Pulmonary artery endothelial cell (primary cell): ENCODE data around the gene LY6G6C. TPM values are rescaled to one million over a fixed set of nuclear protein-coding genes. Genes with fewer than 3 reads are reported as not detected.
"Not testable (repeated sequence)": the region's sequence is repeated elsewhere in the genome, so short reads cannot be mapped to it uniquely, and the experiment has no call there.

ENCODE experiments used
- DNase-seq: peaks from one replicate; pipeline ENCODE4 v3.0.0-alpha.2; 2011; ENCODE audit warnings: low read depth, low spot score
- total RNA-seq: library from RNA; depleted of rRNA; stranded (reverse); fragments of >200 nt; gene quantifications from 2 replicates; pipeline ENCODE4 v1.2.3, GENCODE V29; 2014

The LY6G6C gene
- total RNA-seq, 1 donor from 2014 or later: not detected

DNA sequence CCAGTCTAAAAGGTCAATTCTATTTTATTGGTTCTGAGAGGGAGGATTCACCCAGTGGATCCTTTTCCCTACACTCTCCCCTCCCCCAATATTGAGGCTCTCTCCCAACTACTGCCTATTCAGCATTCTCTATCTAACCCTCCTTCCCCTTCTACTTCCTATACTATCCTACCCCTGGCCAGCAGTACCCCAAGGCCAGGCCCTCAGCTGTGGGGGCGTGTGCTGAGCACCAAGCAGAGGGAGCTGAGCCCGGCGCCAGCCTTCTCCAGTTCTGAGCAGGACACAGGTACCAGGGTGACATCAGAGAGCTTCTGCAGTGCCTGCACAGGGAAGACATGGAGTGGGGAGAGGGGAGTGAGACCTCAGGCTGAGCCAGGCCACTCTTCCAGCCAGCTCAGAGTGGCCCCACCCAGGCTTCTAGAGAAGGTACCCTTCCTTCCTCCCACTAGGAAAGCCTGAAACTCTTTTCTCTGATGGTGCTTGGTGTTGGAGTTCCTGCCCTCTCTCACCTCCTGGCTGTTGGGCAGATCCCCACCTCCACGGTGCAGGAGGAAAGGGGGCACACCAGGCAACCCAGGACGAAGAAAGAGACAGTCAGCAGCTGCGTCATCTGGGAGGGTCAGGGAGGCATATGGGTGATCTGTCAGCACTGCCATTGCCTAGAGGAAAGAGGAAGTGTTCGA is 5.6 kb upstream of the LY6G6C start:
- no peak for DNase-seq

DNA sequence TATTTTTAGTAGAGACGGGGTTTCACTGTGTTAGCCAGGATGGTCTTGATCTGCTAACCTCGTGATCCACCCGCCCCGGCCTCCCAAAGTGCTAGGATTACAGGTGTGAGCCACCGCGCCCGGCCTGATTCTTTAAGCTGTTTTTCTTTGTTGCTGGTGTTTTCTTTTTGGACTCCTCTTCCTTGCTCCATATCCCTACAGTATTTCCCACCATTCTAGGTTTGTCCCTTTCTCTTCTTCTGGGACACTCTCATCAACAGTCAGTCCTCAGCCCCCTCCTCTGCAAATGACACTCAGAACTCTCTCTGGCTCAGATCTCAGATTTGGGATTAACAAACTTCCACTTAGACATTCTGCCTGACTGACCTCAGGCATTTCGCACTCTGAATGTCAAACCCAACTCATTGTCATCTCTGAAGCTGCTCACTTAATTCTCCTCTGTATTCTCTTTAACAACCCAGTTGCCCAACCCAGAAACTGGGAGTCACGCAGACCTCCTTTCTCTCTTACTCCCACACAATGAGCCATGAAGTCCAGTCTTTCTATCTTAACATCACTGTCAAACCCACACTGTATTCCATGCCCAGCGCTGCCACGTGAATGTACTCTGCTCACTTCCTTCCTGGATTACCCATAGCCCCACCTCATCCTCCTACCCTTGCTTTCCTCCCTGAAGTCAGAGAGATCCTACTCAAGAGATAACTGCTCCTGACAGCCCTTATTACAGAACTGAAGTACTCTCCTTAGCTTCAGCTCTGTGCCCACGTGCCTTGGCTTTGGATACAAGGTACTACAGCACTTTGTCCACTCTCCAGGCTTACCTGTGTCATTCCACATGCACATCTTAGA is 4.2 kb upstream of the LY6G6C start:
- no peak for DNase-seq

DNA sequence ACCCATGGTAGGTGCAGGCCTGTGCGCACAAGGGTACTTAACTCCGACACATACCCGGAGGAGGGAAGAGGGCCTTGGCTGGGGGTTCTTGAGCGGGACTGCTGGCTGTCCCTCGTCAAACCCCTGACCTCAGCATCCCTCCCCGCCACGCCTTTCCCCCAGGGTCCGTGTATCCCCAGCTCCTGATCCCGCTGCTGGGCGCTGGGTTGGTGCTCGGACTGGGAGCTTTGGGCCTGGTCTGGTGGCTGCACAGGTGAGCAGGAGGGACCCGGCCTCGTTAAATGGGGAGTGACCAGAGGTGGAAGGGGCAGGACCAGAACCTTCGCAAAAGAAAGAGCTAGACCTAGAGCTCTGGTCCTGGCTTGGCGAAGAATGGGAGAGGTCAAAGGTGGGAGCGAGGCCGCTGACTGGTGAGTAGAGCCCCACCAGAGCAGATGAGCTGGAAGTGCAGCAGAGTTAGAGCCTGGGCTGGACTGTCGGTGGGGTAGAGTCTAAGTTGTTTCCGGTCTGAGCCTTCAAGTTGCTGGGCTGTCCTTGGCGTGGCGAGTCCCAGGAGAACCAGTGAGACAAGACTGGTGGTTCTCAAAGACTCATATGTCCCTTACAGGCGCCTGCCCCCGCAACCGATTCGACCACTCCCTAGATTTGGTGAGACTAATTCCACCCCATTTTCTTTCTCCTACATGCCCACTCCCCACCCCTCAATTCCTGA is 2.6 kb upstream of the LY6G6C start:
- DNase-seq: no peak

DNA sequence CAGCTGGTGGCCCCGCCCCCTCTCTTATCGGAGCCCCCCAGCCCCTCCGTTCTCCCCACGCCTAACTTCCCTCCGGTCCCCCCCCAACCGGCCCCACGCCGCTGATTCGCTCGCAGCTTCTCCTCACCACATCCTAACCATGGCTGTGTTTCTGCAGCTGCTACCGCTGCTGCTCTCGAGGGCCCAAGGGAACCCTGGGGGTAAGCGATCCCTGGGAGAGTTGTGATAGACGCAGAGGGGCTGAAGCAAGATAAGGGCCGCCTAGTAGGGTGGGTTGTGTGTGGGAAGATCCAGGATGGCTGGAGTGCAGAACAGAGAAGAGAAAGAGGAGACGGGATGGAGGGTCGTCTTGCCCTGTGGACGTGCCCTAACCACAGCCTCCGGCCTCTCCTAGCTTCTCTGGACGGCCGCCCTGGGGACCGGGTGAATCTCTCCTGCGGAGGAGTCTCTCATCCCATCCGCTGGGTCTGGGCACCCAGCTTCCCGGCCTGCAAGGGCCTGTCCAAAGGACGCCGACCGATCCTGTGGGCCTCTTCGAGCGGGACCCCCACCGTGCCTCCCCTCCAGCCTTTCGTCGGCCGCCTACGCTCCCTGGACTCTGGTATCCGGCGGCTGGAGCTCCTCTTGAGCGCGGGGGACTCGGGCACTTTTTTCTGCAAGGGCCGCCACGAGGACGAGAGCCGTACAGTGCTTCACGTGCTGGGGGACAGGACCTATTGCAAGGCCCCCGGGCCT is 1.9 kb upstream of the LY6G6C start, which contains the start of gene MPIG6B:
Gene MPIG6B, plus strand, starts transcription at position 129 of the 735 bp plus-strand sequence. Its CDS starts 11 bp downstream, at position 140.
- DNase-seq: no peak

DNA sequence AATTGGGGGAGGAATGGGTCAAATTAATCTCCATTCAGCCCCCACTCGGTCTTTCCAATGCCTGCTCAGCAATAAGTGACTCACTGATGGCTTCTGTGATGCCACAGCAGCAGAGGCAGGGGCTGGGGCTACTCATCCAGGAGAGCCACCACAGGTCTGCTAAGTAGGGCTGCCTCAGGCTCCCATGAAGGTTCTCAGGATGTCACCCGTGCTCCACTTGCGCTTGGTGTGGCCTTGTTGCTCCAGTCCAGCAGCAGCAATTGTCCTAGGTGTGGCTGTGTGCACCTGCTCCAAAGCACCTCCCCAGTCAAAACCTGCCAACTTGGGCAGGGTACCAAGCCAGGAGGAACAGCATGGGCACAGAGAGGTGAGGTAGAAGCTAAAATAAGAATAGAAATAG is 627 bp upstream of the LY6G6C start:
- DNase-seq: no peak

DNA sequence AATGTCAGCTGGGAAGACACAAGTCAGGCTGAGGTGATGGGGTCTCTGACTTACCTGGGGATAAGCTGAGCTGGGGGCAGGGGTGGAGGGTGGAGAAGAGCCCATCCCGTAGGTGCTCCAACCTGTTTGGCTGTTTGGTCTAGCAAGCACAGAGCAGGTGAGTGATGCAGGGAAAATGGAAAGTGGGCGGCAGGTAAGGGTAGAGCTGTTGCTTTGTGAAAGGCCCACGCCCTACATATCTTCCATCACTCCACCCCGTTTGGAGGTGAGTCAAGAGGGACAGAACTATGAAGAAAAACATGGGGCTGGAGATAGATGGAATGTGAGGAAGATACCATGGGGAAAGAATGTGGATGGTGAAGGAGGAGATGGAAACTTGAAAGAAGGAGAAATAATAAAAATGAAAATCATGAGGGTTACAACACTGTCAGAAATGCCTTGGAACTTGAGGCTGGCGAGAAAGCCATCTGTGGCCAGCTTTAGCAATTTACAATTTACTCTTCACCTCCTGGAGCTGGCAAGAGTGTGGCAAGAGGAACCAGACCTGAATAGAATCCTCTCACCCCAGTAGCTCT is 1.3 kb downstream of the LY6G6C start:
- DNase-seq: no peak

DNA sequence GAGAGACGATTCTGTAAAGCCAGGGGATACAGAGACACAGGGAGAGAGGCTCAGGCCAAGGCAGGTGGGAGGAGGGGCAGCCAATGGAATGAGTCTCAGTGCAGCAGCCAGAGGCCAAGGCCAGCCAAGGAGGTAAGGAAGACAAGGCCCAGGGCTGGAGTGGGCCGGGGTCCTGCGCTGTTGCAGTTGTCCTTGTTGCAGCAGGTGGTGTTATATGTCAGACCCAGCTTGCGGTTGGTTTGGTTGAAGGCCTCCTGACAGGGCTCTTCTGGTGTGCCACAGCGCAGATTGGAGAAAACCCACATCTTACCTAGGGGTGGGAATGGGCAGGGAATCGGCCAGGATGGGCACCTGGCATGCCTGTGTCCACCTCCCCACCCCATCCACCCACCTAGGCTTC is 2.5 kb downstream of the LY6G6C start:
- DNase-seq: no peak

DNA sequence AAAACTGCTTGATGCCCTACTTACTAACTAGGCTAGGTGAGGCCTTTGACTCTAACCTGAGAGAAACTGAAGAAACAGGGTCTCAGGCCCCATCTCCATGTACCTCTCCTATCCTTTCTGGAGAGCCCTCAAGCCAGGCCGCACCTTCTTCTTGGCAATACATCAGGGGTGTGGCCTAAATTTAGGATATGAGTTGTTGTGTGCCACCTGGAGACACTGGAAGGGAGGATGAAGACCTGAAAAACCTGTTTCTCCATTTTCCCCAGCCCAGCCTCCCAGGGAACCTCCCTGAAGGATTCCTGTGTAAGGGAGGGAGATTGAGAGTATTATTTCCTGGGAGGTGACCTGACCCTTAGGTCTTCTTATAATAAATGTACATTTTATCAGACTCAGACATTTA is 3.3 kb downstream of the LY6G6C start:
- no peak for DNase-seq

DNA sequence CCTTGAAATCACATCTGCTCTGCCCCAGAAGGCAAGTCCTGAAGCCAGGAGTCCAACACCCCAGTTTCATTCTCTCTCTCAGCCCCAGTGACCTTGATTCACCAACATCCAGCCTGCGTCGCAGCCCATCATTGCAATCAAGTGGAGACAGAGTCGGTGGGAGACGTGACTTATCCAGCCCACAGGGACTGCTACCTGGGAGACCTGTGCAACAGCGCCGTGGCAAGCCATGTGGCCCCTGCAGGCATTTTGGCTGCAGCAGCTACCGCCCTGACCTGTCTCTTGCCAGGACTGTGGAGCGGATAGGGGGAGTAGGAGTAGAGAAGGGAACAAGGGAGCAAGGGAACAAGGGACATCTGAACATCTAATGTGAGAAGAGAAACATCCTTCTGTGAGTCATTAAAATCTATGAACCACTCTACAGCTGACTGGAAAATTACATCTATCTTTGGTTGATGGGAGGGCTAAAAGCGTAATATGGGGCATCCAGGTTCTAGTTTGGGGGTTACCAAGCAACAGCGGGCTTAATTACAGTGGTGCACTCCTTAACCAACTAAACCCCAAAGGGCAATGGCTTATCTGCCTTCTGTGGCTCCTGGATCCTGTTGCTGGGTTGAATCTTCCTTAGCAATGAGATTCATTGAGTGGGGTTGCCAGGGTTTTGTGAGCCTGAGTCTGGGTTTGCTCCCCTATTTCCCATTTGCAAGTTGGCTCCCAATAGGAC is 3.9 kb downstream of the LY6G6C start:
- no peak for DNase-seq

DNA sequence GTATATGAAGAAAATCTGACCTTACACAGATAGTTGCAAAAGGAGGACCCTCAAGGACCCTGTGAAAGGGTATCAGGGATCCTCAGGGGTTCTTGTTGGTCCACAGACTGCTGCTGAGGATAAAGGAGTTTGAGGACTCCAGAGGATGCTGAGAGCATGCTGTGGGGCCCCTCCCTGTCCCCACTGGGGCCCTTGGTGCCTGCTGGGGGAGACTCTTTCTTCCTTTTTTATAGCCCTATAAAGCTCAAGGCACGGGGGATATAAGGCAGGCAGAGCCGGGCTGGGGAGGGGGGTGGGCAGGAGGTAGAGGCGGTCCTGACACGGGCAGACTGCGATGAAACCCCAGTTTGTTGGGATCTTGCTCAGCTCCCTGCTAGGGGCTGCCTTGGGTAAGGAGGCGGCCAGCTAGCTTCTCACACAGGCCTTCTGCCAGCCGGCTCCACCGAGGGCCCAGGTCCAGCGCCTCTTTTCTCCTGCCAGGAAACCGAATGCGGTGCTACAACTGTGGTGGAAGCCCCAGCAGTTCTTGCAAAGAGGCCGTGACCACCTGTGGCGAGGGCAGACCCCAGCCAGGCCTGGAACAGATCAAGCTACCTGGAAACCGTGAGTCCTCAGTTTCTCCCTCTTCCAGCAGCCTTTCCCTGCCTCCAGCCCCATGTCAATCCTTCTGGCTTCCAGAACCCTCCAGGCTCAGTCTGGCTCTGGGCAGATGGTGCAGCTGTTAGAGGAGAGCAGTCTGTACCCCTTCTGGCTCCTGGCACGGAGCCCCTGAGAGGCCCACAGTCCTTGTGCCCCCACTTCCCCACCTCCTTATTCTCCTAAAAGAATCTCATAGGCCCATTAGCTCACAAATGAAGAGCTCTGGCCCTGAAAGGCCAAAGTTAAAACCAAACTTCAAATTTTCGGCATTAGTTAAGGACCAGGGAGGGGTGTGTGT is 6.3 kb downstream of the LY6G6C start, which contains the start of gene LY6G6D:
Gene LY6G6D, plus strand, starts transcription at position 327 of the 937 bp plus-strand sequence. Its CDS starts 8 bp downstream, at position 335.
- no peak for DNase-seq

DNA sequence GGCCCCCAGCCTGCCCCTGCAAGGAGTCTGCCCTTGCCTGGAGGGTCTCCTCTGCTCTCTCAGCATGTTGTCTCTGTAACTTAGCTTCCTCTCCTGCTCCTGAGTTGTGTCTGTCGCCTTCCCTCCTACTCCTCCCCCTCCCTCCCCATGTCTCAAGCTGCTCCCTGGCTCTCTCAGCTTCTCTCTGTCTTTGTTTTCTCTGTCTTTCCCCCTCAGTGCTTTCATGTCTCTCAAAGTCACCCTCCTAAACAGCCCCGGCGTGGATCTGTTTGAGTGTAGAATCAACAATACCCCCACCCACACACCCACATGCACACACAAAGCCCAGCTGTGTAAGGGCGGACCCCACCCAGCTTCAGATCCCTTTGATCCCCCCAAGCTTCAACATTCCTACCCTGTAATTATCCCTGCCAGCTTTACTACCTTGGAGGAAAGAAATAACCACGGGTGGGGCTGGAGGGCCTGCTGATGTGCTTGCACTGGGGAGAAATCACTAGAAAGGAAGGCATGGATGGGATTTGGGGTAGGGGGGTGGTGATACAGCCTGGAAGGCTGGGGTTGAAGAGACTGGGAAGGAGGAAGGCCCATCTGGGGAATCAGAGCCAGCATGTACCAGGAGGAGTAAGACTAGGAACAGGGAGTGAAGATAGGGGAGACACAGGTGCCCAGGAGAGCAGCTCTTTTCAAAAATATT is 7.4 kb downstream of the LY6G6C start:
- no peak for DNase-seq

DNA sequence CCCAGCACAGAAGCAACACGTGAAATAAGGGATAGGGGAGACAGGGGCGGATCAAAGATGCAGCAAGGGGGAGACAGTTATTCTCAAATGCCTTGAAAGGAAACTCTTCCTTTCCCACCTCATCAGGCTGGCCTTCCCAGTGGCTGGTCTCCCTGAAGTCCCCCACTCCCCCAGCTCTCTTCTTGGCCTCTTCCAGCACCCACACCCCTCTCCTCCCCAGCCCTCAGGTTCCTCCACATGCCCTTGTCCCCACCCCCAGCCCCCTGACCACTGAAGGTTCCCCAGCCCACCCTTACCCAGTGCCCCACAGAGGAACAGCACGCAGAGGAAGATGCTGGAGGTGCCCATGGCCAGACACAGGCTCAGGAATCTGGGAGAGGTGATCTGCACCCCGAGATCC is 8.1 kb downstream of the LY6G6C start:
- DNase-seq: no peak

DNA sequence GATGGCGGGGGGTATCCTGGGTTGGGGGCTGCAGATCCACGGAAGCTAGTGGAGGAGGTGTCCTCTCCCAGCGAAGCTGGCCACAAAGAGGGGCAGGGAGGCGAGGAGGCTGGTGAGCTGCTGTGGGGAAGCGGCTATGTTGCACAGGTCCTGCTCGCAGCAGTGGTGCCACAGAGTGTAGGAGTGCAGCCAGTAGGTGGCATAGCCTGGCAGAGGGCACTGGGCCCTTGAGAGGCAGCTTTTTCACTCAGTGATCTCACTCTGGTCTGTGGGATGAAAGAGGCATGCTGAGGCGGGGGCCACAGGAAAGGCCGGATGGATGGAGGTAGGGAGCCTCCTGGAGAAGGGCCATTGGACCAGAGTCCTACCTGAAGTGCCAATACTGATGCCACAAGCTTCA is 9.2 kb downstream of the LY6G6C start:
- DNase-seq: no peak

DNA sequence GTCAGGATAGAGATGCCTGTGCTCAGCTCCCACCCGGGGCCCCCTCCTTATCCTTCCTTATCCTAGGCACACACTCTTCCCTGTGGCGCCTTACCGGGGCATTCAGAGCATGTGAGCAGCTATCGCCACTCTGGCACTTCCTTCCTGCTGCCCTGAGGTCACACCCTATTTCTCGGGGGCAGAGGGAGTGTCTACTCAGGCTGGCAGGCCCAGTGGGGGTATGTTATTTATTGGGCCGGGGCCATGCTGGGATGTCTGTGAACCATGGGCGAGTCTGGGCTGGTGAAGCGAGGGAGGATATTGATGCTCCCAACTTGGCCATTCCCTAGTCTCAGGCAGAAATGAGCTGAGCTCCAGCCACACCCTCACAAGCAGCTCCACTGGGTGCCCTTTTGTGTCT is 10.3 kb downstream of the LY6G6C start:
- no peak for DNase-seq

DNA sequence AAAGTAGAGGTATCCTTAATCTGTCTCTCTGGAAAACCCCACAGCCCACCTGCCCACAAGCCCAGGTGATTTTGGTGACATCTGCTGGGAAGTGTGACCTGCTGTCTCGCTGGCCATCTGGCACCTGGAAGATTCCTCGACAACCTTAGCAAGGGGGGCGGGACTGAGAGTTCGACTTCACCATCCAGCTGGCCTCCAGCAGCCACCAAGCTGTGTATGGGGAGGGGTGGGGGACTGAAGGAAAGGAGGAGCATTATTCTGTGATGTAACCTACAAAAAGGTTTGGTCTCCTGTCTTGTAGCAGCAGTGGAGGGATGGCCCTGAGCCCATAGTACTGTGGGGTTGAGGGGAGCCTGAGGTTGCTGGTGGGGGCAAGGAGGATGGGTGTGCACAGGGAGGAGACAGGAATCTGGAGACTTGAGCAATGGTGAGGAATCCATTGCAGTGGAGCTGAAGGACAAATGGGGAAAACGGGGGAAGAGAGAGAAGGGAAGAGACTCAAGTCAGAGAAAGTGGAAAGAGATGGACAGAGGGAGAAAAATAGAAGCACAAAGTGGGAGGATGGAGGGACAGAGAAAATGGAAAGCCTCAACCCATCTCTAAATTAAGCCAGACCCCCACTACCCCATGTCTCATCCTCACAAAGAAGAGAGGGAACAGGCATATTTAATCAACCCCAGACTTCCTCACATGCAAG is 10.9 kb downstream of the LY6G6C start:
- no peak for DNase-seq

DNA sequence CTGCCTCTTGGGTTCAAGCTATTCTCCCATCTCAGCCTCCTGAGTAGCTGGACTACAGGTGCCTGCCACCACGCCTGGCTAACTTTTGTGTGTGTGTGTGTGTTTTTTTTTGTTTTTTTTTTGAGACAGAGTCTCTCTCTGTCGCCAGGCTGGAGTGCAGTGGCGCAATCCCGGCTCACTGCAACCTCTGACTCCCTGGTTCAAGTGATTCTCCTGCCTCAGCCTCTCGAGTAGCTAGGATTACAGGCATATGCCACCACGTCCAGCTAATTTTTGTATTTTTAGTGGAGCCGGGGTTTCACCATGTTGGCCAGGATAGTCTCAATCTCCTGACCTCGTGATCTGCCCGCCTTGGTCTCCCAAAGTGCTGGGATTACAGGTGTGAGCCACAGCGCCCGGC is 12.4 kb downstream of the LY6G6C start:
- DNase-seq: not testable (repeated sequence)

DNA sequence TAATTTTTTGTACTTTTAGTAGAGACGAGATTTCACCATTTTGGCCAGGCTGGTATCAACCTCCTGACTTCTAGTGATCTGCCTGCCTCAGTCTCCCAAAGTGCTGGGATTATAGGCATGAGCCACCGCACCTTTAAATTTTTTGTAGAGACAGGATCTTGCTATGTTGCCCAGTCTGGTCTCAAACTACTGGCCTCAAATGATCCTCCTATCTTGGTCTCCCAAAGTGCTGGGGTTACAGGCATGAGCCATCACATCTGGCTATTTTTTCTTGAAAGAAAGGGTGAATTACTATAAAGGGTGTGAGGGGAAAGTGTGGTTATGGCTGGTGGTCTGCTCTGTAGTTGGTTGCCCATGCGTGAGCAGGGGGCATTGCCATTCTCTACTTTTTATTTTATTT is 13.3 kb downstream of the LY6G6C start:
- DNase-seq: no peak

DNA sequence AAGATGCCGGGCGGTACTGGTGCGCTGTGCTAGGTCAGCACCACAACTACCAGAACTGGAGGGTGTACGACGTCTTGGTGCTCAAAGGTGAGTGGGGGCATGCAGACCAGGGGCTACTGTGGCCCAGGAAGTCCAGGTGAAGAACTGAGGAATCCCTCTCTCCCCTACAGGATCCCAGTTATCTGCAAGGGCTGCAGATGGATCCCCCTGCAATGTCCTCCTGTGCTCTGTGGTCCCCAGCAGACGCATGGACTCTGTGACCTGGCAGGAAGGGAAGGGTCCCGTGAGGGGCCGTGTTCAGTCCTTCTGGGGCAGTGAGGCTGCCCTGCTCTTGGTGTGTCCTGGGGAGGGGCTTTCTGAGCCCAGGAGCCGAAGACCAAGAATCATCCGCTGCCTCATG is 13.8 kb downstream of the LY6G6C start:
- no peak for DNase-seq
